T-cell (primary cell): ENCODE measurements around the gene MCRIP1. TPM values are rescaled to one million over a fixed set of nuclear protein-coding genes. Genes with fewer than 3 reads are reported as not detected.

Experiments
- ATAC-seq, 4 experiments: fragments of 200-7000 bp in 3 of 4; fragments of 150-1000 bp in 1 of 4; cut with Tn5 transposase; replicated peaks in 1 of 4; 1 replicate in 3 of 4; 2 replicates in 1 of 4; pipeline ENCODE4 v1.10.0; 2021; ENCODE audit warnings: moderate library complexity in 3 of 4, mild to moderate bottlenecking in 2 of 4, moderate number of reproducible peaks in 1 of 4
- CTCF ChIA-PET, 2 donors: fragments of 300-600 bp; sonication (Branson Sonifier 250); formaldehyde crosslinking; loops; one replicate each; lab custom pipeline; 2022; ENCODE audit warnings: antibody characterized with exemption in 2 of 2; lab: Charles Lee
- POLR2A ChIA-PET, 2 donors: fragments of 300-600 bp; sonication (Branson Sonifier 250); formaldehyde crosslinking; loops; one replicate each; lab custom pipeline; 2022; ENCODE audit warnings: antibody characterized with exemption in 2 of 2; lab: Charles Lee
- DNase-seq, 35 experiments: peaks; one replicate each; pipeline versions ENCODE4 v3.0.0 to v3.0.0-alpha.2; 2013 to 2023
- H3K27ac ChIP-seq: one replicate; pipeline ENCODE4 v1.5.1; 2013; ENCODE audit warnings: low read length
- H3K27me3 ChIP-seq, 2 experiments: replicated peaks in 1 of 2; 1 replicate in 1 of 2; 2 replicates in 1 of 2; pipeline versions ENCODE4 v1.6.1 to v1.7.0; 2013; ENCODE audit warnings: low read length in 1 of 2, mixed read lengths in 1 of 2; ENCODE audit not compliant: control insufficient read depth in 2 of 2, insufficient read depth in 2 of 2; ENCODE audit errors: extremely low read depth in 1 of 2
- H3K36me3 ChIP-seq, 2 donors: 1 replicate in 1 of 2; 2 replicates in 1 of 2; pipeline versions ENCODE4 v1.6.1 to v1.7.0; 2013; ENCODE audit warnings: low read length in 1 of 2; ENCODE audit not compliant: control insufficient read depth in 2 of 2, insufficient read depth in 1 of 2; ENCODE audit errors: extremely low read depth in 1 of 2
- H3K4me1 ChIP-seq, 2 experiments: 1 replicate in 1 of 2; 2 replicates in 1 of 2; pipeline versions ENCODE4 v1.6.1 to v1.7.0; 2013; ENCODE audit warnings: low read length in 2 of 2, mixed read lengths in 1 of 2; ENCODE audit not compliant: insufficient read depth in 2 of 2, control insufficient read depth in 1 of 2; ENCODE audit errors: extremely low read depth in 1 of 2
- H3K4me3 ChIP-seq, 2 donors: 1 replicate in 1 of 2; 2 replicates in 1 of 2; pipeline versions ENCODE4 v1.5.1 to v1.7.0; 2013; ENCODE audit warnings: mild to moderate bottlenecking in 2 of 2, low read length in 1 of 2, moderate library complexity in 1 of 2; ENCODE audit not compliant: control insufficient read depth in 1 of 2; ENCODE audit errors: extremely low read depth in 1 of 2
- H3K9me3 ChIP-seq: 2 replicates; pipeline ENCODE4 v1.7.0; 2013
- H3K27ac Mint-ChIP-seq, 2 donors: one replicate each; pipeline ENCODE4 v1.8.0; 2020 to 2021; ENCODE audit warnings: mild to moderate bottlenecking in 2 of 2, mixed read lengths in 2 of 2
- H3K27me3 Mint-ChIP-seq, 2 donors: one replicate each; pipeline ENCODE4 v1.8.0; 2021 to 2022; ENCODE audit warnings: mixed read lengths in 2 of 2
- H3K36me3 Mint-ChIP-seq: one replicate; pipeline ENCODE4 v1.8.0; 2021; ENCODE audit warnings: mixed read lengths
- H3K4me1 Mint-ChIP-seq, 3 donors: one replicate each; pipeline ENCODE4 v1.8.0; 2020 to 2022; ENCODE audit warnings: mixed read lengths in 3 of 3, mild to moderate bottlenecking in 1 of 3
- H3K4me3 Mint-ChIP-seq, 3 donors: one replicate each; pipeline ENCODE4 v1.8.0; 2020 to 2022; ENCODE audit warnings: mild to moderate bottlenecking in 3 of 3, mixed read lengths in 3 of 3, moderate library complexity in 3 of 3
- H3K9me3 Mint-ChIP-seq, 3 donors: one replicate each; pipeline ENCODE4 v1.8.0; 2020 to 2022; ENCODE audit warnings: mixed read lengths in 3 of 3
- WGBS: methylation state at CpG from one replicate; pipeline ENCODE4 v1.1.5; 2013; ENCODE audit warnings: missing lambda C conversion rate; ENCODE audit not compliant: insufficient coverage; 5-methylcytosine and 5-hydroxymethylcytosine counted together
- total RNA-seq, 35 experiments: library from RNA in 6 of 35; stranded (reverse) in 6 of 35; fragments of 120-200 nt in 1 of 35; gene quantifications; one replicate each; pipeline versions ENCODE4 v1.2.1 to v1.2.4 and lab custom pipeline; 2013 to 2026

The MCRIP1 gene
- total RNA-seq, 5 donors from 2014 or later (not counting 1 experiment from before 2014, with no cell fraction given) = 46.4 to 92.4 (median 77.1) TPM

DNA sequence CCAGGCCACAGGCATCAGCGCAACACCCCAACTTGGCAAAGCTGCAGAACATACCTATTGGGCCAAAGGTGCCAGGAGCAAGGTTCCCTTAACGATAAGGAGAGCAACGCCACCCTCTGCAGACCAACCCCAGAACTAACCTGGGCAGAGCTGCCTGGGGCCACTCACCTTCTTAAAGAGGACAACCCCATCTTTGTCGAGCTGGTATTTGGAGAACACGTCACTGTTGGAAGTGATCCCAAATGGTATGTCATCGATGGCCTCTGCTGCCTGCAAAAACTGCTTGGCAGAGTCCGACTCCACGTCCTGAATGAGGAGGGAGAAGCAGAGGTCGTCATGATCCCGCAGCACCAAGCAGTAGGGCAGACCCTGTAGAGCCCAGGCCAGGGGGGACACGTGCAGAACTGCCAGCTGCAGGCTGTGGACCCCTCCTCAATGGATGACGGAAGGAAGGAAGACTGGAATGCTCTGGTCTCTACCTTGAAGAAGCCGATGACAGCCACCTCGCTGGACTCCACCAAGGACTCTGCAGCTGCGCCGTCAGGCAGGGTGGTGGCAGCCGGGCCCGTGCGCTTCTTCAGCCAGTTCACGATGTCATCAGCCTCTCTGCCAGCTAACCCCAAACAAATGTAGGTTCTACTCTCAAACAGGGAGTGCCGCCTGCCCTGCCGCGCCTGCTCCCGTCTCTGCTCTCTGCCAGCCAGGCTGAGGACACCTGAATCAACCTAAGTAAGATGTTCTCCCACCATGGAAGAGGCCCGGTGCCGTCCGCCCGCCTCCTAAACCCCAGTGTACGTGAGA is 22.1 kb upstream of the MCRIP1 start:
- H3K9me3 ChIP-seq = no peaks in the 10 kb centered on the region
- WGBS = 94% methylated on average over 23 of the region's 29 CpGs
- H3K4me3 ChIP-seq = no peak overlapping the region
- ChIA-PET CTCF (interaction anchor here (0.6 kb wide), 3 partner anchors 118 to 514 kb away, joined by 4 read pairs; partner anchors contain the start of gene SLC25A10 (in 1 of the 2)), POLR2A (interaction anchor here in 1 of 2 donors (0.7 kb wide), 1 partner anchor 152 kb away, joined by 3 read pairs; the partner anchor contains the start of gene MRPL12)
- H3K4me1 ChIP-seq = peaks cover 7 to 31% of the 10 kb centered on the region in 2 experiments
- no peak overlapping the region for H3K27ac ChIP-seq
- Mint-ChIP-seq H3K27ac (no peak overlapping the region), H3K36me3 (peaks cover 22% of the 10 kb centered on the region), H3K27me3 (no peaks in the 10 kb centered on the region), H3K4me1 (peaks cover 7 to 28% (median 27%) of the 10 kb centered on the region in 3 donors), H3K4me3 (no peak overlapping the region), H3K9me3 (no peaks in the 10 kb centered on the region)
- H3K36me3 ChIP-seq = peaks cover 13 to 65% of the 10 kb centered on the region in 2 donors
- ATAC-seq (peak in 2 of 4 experiments; percentile 39 to 50), DNase-seq (no peak)
- H3K27me3 ChIP-seq = no peaks in the 10 kb centered on the region

DNA sequence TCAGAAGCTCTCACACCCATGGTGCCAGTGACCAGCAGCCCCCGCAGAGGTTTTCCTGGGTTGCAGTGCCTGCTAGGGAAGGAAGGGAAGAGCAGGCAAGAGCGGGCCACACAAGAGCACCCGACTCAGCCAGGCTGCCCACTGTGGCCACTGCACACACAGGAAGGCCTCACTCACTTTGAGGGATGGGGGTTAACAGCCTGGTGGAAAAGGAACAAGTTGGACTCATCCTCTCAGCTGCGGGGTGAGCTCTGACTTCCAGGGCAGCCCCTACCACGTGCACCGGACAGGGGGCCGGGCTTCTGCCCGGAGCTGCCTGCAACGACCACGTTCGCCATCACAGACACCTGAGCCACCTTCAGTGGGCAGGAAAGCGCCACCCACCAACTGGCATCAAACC is 19.1 kb upstream of the MCRIP1 start:
- Mint-ChIP-seq H3K27me3 (no peaks in the 10 kb centered on the region), H3K4me3 (no peak overlapping the region), H3K27ac (no peak overlapping the region), H3K36me3 (peaks cover 14% of the 10 kb centered on the region), H3K9me3 (no peaks in the 10 kb centered on the region), H3K4me1 (peaks cover 0 to 4% (median 3%) of the 10 kb centered on the region in 3 donors)
- Histone ChIP-seq H3K9me3 (no peaks in the 10 kb centered on the region), H3K27me3 (no peaks in the 10 kb centered on the region), H3K4me1 (peaks cover 0 to 3% of the 10 kb centered on the region in 2 experiments), H3K4me3 (no peak overlapping the region), H3K27ac (no peak overlapping the region), H3K36me3 (peaks cover 8 to 58% of the 10 kb centered on the region in 2 donors)
- CTCF ChIA-PET = no interaction called here
- WGBS = over 99% methylated on average over 11 of the region's 12 CpGs
- no peak for ATAC-seq
- POLR2A ChIA-PET = no interaction called here
- DNase-seq = no peak

DNA sequence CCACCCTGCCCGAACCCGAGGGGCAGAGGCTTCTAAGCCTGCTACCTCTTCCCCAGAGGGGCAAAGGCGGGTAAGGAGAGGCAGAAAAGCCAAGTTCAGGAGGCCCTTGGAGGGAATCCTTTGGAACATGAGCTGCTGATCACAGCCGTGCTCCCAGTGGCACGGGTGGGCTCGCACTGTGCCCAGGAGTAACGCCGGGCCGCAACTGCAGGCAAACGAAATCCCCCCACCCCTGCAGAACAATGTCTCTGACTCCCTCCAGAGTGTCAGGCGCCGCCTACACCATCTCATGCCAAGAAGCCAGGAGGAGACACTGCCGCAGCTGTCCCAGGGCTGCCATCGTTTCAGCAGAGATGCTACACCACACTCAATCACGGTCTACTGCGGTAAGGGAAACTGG is 18.3 kb upstream of the MCRIP1 start:
- ChIA-PET CTCF (no interaction called here), POLR2A (no interaction called here)

DNA sequence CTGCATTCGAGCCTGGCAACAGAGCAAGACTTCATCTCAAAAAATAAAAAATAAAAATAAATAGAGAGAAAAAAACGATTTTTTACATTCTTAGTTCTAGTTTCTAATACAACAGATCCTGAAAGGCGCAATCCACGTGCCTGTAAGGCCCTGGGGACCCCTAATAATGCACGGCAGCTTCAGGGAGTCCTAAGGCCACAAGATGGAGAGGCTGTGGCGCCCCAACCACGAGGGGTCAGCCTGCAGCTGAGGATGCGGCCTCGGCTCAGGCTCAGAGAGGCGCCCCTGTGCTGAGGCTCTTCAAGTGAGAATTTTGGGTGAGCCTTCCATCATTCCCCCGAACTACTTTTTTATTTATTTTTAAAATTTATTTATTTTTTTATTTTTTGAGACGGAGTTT is 16.4 kb upstream of the MCRIP1 start:
- DNase-seq = no peak
- Histone ChIP-seq H3K27ac (no peak overlapping the region), H3K4me3 (no peak overlapping the region), H3K36me3 (peaks cover 11 to 70% of the 10 kb centered on the region in 2 donors), H3K9me3 (no peaks in the 10 kb centered on the region), H3K27me3 (no peaks in the 10 kb centered on the region), H3K4me1 (no peaks in the 10 kb centered on the region)
- Mint-ChIP-seq H3K4me3 (no peak overlapping the region), H3K36me3 (peaks cover 22% of the 10 kb centered on the region), H3K27me3 (no peaks in the 10 kb centered on the region), H3K4me1 (no peaks in the 10 kb centered on the region), H3K9me3 (no peaks in the 10 kb centered on the region), H3K27ac (no peak overlapping the region)
- POLR2A ChIA-PET = no interaction called here
- CTCF ChIA-PET = no interaction called here
- ATAC-seq = no peak
- 100% methylated on average over 3 of the region's 12 CpGs for WGBS

More for the DNA sequence above, 18.3 kb upstream of the MCRIP1 start:
- no peak for ATAC-seq
- Histone ChIP-seq H3K36me3 (peaks cover 9 to 66% of the 10 kb centered on the region in 2 donors), H3K27me3 (no peaks in the 10 kb centered on the region), H3K9me3 (no peaks in the 10 kb centered on the region), H3K4me1 (peaks cover 0 to 3% of the 10 kb centered on the region in 2 experiments), H3K4me3 (no peak overlapping the region), H3K27ac (no peak overlapping the region)
- WGBS = 94% methylated on average over 16 of the region's 16 CpGs
- H3K36me3 Mint-ChIP-seq = peaks cover 14% of the 10 kb centered on the region
- no peaks in the 10 kb centered on the region for H3K9me3 Mint-ChIP-seq
- no peaks in the 10 kb centered on the region for H3K27me3 Mint-ChIP-seq
- peaks cover 0 to 3% (median 2%) of the 10 kb centered on the region in 3 donors for H3K4me1 Mint-ChIP-seq
- no peak overlapping the region for H3K4me3 Mint-ChIP-seq
- DNase-seq = no peak
- no peak overlapping the region for H3K27ac Mint-ChIP-seq

DNA sequence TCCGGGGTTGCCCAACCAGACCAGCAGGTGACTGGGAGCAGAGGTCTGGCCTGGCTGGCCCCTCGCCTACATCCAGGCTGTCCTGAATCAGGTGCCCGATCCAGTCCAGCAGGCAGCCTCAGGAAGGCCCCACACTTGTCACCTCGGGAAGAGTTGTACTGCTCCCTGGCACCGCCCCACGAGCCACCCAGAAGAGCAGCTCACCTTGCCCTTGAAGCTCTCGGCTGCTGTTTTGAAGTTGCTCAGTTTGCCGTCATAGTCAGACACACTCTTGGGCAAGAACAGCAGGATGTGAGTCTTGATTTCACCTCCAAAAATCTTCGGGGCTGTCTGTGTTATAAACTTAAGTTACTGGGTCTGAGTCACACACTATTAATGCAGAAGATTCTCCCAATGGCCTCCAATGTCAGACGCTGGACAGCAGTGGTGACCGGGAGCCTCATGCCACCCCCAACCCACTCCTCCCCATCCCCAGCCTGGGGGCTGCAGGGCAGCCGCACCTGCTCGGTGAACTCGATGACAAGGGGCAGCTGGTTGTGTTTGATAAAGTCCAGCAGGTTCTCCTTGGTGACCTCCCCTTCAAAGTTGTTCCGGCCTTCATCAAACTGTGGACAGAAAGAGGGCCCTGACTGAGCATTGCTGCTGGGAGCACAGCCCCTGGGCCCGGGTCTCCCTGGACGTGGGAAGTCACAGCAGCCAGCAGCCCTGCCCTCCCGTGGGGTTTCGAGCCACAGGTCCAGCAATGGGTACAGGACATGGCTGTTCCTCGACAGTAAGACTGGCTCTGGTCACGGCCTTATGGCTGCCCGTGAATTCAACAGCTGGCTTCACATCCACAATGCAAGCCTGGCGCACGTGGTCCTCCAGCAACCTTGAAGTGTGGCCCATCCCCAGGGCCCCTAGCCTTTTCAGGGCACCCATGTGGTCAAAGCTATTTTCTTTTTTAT is 13.9 kb upstream of the MCRIP1 start:
- no peak overlapping the region for H3K27ac Mint-ChIP-seq
- CTCF ChIA-PET = interaction anchor here in 1 of 2 donors (0.7 kb wide), 1 partner anchor 21 kb away, joined by 5 read pairs; no protein-coding TSS in a partner anchor

More for the DNA sequence above, 13.9 kb upstream of the MCRIP1 start:
- no peak overlapping the region for H3K4me3 Mint-ChIP-seq
- POLR2A ChIA-PET = no interaction called here
- no peaks in the 10 kb centered on the region for H3K4me1 Mint-ChIP-seq
- no peak for ATAC-seq
- no peaks in the 10 kb centered on the region for H3K27me3 Mint-ChIP-seq
- no peak overlapping the region for H3K4me3 ChIP-seq
- peaks cover 20% of the 10 kb centered on the region for H3K36me3 Mint-ChIP-seq
- no peaks in the 10 kb centered on the region for H3K27me3 ChIP-seq
- peaks cover 15 to 65% of the 10 kb centered on the region in 2 donors for H3K36me3 ChIP-seq
- 97% methylated on average over 19 of the region's 24 CpGs for WGBS
- H3K9me3 Mint-ChIP-seq = no peaks in the 10 kb centered on the region
- no peaks in the 10 kb centered on the region for H3K4me1 ChIP-seq
- no peaks in the 10 kb centered on the region for H3K9me3 ChIP-seq
- DNase-seq = no peak
- no peak overlapping the region for H3K27ac ChIP-seq
